Neural crest cell (in vitro differentiated cells): ENCODE results near the gene COL8A2. TPM values are rescaled to one million over a fixed set of nuclear protein-coding genes. Genes with fewer than 3 reads are reported as not detected.

Experiments
- DNase-seq: peaks from one replicate; pipeline ENCODE4 v3.0.0; 2021; ENCODE audit warnings: low read depth, mixed read lengths, low spot score
- H3K27ac Mint-ChIP-seq: one replicate; pipeline ENCODE4 v1.8.0; 2021; ENCODE audit warnings: mild to moderate bottlenecking, mixed read lengths; ENCODE audit not compliant: unreplicated experiment
- H3K27me3 Mint-ChIP-seq: 2 replicates; pipeline ENCODE4 v1.8.0; 2021; ENCODE audit warnings: low read depth, mild to moderate bottlenecking, mixed read lengths
- H3K36me3 Mint-ChIP-seq: 2 replicates; pipeline ENCODE4 v1.8.0; 2021; ENCODE audit warnings: low read depth, mild to moderate bottlenecking, mixed read lengths
- H3K4me1 Mint-ChIP-seq: 2 replicates; pipeline ENCODE4 v1.8.0; 2021; ENCODE audit warnings: mixed read lengths
- H3K4me3 Mint-ChIP-seq: one replicate; pipeline ENCODE4 v1.8.0; 2021; ENCODE audit warnings: mild to moderate bottlenecking, mixed read lengths
- H3K9me3 Mint-ChIP-seq: 2 replicates; pipeline ENCODE4 v1.8.0; 2021; ENCODE audit warnings: mixed read lengths
- total RNA-seq: library from RNA; stranded (reverse); gene quantifications from 2 replicates; pipeline ENCODE4 v1.2.1, GENCODE V29; 2021
- TF ChIP-seq, protein P1 (sequence below): fragments of 200-600 bp; sonication (generic); conservative IDR thresholded peaks from 2 replicates; pipeline ENCODE4 v1.5.0; 2021; ENCODE audit warnings: antibody characterized with exemption, mild to moderate bottlenecking

COL8A2 gene
- total RNA-seq, 1 donor from 2014 or later, result 0.09 TPM

DNA sequence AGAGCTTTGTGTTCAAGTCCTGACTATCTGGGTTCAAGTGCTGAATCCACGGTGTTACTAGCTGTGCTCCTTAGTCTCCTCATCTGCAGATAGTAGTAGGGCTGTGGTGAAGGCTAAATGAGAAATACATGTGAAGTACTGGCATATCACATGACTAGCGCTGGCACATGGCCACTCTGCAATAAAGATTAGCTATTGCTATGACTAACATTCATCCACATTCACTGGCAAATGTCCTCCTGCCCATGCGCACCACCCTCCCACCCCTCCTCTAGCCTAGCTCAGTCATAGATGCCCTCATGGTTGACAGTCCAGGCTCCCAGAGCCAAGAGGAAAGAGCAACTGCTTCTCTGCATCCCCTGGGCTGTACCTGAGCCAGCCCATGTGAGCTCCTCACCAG lies 8.5 kb upstream of the COL8A2 start:
- Mint-ChIP-seq H3K4me3 (no peak overlapping the region), H3K9me3 (no peaks in the 10 kb centered on the region), H3K36me3 (no peaks in the 10 kb centered on the region), H3K27me3 (no peaks in the 10 kb centered on the region), H3K4me1 (peaks cover 12% of the 10 kb centered on the region), H3K27ac (no peak overlapping the region)
- TF ChIP-seq, protein P1, sequence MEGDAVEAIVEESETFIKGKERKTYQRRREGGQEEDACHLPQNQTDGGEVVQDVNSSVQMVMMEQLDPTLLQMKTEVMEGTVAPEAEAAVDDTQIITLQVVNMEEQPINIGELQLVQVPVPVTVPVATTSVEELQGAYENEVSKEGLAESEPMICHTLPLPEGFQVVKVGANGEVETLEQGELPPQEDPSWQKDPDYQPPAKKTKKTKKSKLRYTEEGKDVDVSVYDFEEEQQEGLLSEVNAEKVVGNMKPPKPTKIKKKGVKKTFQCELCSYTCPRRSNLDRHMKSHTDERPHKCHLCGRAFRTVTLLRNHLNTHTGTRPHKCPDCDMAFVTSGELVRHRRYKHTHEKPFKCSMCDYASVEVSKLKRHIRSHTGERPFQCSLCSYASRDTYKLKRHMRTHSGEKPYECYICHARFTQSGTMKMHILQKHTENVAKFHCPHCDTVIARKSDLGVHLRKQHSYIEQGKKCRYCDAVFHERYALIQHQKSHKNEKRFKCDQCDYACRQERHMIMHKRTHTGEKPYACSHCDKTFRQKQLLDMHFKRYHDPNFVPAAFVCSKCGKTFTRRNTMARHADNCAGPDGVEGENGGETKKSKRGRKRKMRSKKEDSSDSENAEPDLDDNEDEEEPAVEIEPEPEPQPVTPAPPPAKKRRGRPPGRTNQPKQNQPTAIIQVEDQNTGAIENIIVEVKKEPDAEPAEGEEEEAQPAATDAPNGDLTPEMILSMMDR, result no peak
- DNase-seq, result no peak

DNA sequence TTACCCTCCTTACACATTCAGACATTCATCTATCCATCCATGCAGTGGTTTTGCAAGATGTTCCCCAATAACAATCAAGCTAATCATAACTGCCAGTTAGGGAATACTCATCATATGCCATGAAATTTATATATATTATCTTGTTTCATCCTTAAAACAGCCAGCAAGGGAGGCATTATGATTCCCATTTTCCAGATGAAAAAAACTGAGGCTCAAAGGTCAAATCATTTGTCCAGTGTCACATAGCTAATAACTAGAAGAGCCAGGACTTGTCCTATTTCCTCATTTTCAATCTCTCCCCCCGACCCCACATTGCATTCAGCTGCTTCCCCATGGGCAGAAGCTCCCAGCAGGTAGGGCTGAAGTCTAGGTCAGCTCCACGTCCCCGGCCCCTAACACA lies 7.0 kb upstream of the COL8A2 start:
- Mint-ChIP-seq H3K4me3 (no peak overlapping the region), H3K9me3 (no peaks in the 10 kb centered on the region), H3K4me1 (peaks cover 12% of the 10 kb centered on the region), H3K36me3 (no peaks in the 10 kb centered on the region), H3K27ac (no peak overlapping the region), H3K27me3 (peaks cover 6% of the 10 kb centered on the region)
- no peak for DNase-seq
- TF ChIP-seq, protein P1, result no peak

DNA sequence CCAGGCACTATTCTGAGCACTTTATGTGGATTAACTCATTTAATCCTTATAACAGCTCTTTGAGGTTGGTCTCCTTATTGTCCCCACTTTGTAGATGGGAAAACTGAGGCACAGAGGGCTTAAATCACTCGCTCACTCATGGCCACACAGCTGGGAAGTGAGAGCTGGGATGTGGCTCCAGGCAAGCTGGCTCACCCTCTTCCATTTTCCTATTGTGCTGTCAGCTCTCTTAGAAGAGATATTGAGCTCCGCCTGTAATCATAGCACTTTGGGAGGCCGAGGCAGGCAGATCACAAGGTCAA lies 3.8 kb upstream of the COL8A2 start:
- H3K9me3 Mint-ChIP-seq, result no peaks in the 10 kb centered on the region
- H3K36me3 Mint-ChIP-seq, result no peaks in the 10 kb centered on the region
- H3K27ac Mint-ChIP-seq, result no peak overlapping the region
- TF ChIP-seq, protein P1, result no peak
- peaks cover 27% of the 10 kb centered on the region for H3K27me3 Mint-ChIP-seq
- H3K4me3 Mint-ChIP-seq, result no peak overlapping the region
- no peak for DNase-seq
- H3K4me1 Mint-ChIP-seq, result peaks cover 12% of the 10 kb centered on the region

DNA sequence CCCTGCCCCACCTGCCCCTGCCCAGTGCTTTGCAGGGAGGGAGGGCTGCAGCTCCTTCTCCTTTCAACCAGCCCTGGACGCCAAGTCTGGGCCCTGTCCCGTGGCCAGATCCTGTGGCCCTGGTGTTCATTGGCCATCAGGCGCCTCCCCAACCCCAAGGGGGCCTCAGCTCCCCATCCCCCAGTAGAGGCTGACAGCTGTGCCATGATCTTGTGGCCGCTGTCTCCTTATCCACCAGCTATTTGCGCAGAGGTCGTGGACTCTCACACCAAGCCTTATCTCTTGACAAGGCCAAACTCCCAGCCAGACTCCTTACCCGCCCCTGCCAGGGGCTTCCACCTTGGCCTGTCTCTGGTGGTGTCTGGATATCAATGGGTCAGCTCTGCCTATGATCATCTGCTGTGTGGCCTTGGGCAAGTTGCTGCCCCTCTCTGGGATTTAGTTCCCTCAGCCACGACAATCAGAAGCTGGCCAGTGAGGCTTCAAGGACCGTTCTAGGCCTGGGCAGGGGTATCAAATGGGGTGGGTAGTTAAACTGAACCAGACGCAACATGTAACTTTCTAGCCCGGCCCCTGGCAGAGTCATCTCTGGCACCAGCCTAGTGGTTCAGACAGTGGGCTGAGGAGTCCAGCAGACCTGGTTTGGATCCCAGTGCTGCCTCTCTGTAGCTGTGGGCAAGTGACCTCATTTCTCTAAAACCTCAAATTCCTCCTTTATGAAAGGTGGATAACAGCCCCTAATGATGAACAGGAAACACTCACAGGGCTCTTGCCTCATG lies 3.3 kb upstream of the COL8A2 start:
- Mint-ChIP-seq H3K9me3 (no peaks in the 10 kb centered on the region), H3K4me3 (peak overlapping the region; percentile 31), H3K4me1 (peaks cover 7% of the 10 kb centered on the region), H3K27ac (no peak overlapping the region), H3K27me3 (peaks cover 32% of the 10 kb centered on the region), H3K36me3 (no peaks in the 10 kb centered on the region)
- TF ChIP-seq, protein P1, result no peak
- no peak for DNase-seq

DNA sequence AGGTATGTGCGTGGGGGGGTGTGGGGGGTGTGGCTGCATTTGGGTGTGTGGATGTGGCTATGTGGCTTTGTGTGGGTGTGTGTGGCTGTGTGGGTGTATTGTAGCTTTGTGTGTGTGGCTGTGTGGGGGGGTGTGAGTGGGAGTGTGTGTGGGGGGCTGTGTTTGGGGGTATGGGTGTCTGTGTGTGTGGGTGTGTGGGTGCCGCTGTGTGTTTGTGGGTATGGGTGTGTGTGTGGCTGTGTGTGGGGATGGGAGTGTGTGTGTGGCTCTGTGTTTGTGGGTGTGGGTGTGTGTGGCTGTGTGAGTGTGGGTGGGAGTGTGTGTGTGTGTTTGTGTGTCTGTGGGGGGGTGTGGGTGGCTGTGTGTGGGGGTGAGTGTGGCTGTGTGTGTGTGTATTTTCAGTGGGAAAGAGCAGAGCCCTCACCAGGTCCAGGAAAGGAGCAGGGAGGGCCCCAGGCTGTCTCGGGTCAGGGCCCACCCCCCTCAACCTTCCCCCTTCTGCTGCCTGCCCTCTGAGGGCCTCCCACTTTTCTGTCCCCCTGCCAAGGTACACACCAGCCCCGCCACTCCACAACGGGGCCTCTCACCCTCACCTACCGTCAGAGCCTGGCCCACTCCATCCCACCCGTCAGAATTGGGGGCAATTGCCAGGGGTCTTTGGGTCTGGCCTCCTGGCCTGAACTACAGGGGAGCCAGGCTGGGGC lies 1.9 kb upstream of the COL8A2 start:
- Mint-ChIP-seq H3K27me3 (peaks cover 46% of the 10 kb centered on the region), H3K4me3 (no peak overlapping the region), H3K36me3 (no peaks in the 10 kb centered on the region), H3K27ac (no peak overlapping the region), H3K4me1 (peaks cover 7% of the 10 kb centered on the region), H3K9me3 (no peaks in the 10 kb centered on the region)
- DNase-seq, result no peak
- TF ChIP-seq, protein P1, result no peak
